SK-N-SH treated with all-trans-retinoic acid at 6 μM for 48 hours (cell line): Measurements from ENCODE around the gene AP1AR.
"Not testable (repeated sequence)": the region's sequence is repeated elsewhere in the genome, so short reads cannot be mapped to it uniquely, and the experiment has no call there.

Experiments
- ATAC-seq: fragments of 200-7000 bp; cut with Tn5 transposase; 3 replicates; pipeline ENCODE4 v1.9.1; 2020; ENCODE audit warnings: mild to moderate bottlenecking, moderate library complexity
- ARNTL ChIP-seq: fragments of 450-650 bp; formaldehyde crosslinking; IDR thresholded peaks from 2 replicates; pipeline ENCODE4 v1.5.0; 2020; ENCODE audit warnings: low read depth, mild to moderate bottlenecking, moderate library complexity, borderline replicate concordance
- BACH2 ChIP-seq: fragments of 250-450 bp; sonication (Bioruptor Pico); IDR thresholded peaks from 2 replicates; pipeline ENCODE4 v1.9.0; 2021; ENCODE audit warnings: mild to moderate bottlenecking, borderline replicate concordance
- CSDC2 ChIP-seq: fragments of 250-450 bp; sonication (Bioruptor Pico); IDR thresholded peaks from 2 replicates; pipeline ENCODE4 v1.5.0; 2020; ENCODE audit warnings: mild to moderate bottlenecking, moderate library complexity
- ESRRG ChIP-seq: fragments of 250-450 bp; sonication (Bioruptor Pico); IDR thresholded peaks from 2 replicates; pipeline ENCODE4 v1.6.1; 2021; ENCODE audit warnings: mild to moderate bottlenecking
- GLIS3 ChIP-seq: fragments of 250-450 bp; sonication (Bioruptor Pico); IDR thresholded peaks from 2 replicates; pipeline ENCODE4 v1.5.0; 2020; ENCODE audit warnings: mild to moderate bottlenecking, moderate library complexity
- ISL1 ChIP-seq: fragments of 250-450 bp; sonication (Bioruptor Pico); IDR thresholded peaks from 2 replicates; pipeline ENCODE4 v2.1.2; 2022; ENCODE audit warnings: mild to moderate bottlenecking, moderate library complexity
- OSR1 ChIP-seq: fragments of 250-450 bp; sonication (Bioruptor Pico); IDR thresholded peaks from 2 replicates; pipeline ENCODE4 v1.8.0; 2022; ENCODE audit warnings: moderate library complexity, mild to moderate bottlenecking, inconsistent platforms
- RARB ChIP-seq: fragments of 250-450 bp; sonication (Bioruptor Pico); IDR thresholded peaks from 2 replicates; pipeline ENCODE4 v1.8.0; 2021; ENCODE audit warnings: mild to moderate bottlenecking, moderate library complexity
- SNAI2 ChIP-seq: fragments of 250-450 bp; sonication (Bioruptor Pico); IDR thresholded peaks from 2 replicates; pipeline ENCODE4 v1.5.0; 2020; ENCODE audit warnings: mild to moderate bottlenecking, moderate library complexity
- TCF4 ChIP-seq: fragments of 250-450 bp; sonication (Bioruptor Pico); IDR thresholded peaks from 2 replicates; pipeline ENCODE4 v1.8.0; 2021; ENCODE audit warnings: mild to moderate bottlenecking, moderate library complexity, borderline replicate concordance
- TOX ChIP-seq: fragments of 250-450 bp; sonication (Bioruptor Pico); IDR thresholded peaks from 2 replicates; pipeline ENCODE4 v1.8.0; 2021; ENCODE audit warnings: mild to moderate bottlenecking, moderate library complexity, borderline replicate concordance
- ZC3H10 ChIP-seq: fragments of 250-450 bp; sonication (Bioruptor Pico); IDR thresholded peaks from 2 replicates; pipeline ENCODE4 v1.5.1; 2021; ENCODE audit warnings: mild to moderate bottlenecking, moderate library complexity
- ZFP3 ChIP-seq: fragments of 250-450 bp; sonication (Bioruptor Pico); IDR thresholded peaks from 2 replicates; pipeline ENCODE4 v1.5.0; 2020; ENCODE audit warnings: mild to moderate bottlenecking, moderate library complexity
- ZFP30 ChIP-seq: fragments of 450-650 bp; formaldehyde crosslinking; IDR thresholded peaks from 2 replicates; pipeline ENCODE4 v1.5.0; 2022; ENCODE audit warnings: mild to moderate bottlenecking, moderate library complexity
- ZNF565 ChIP-seq: fragments of 450-650 bp; formaldehyde crosslinking; conservative IDR thresholded peaks from 2 replicates; pipeline ENCODE4 v1.5.0; 2020; ENCODE audit warnings: low read depth, mild to moderate bottlenecking, moderate library complexity
- ZNF70 ChIP-seq: fragments of 450-650 bp; formaldehyde crosslinking; IDR thresholded peaks from 2 replicates; pipeline ENCODE4 v1.5.0; 2020; ENCODE audit warnings: mild to moderate bottlenecking, moderate library complexity
- ZNF8 ChIP-seq: fragments of 450-650 bp; formaldehyde crosslinking; IDR thresholded peaks from 2 replicates; pipeline ENCODE4 v1.5.0; 2020; ENCODE audit warnings: mild to moderate bottlenecking, moderate library complexity
- TF ChIP-seq, protein P1 (sequence below): fragments of 250-450 bp; sonication (Bioruptor Pico); IDR thresholded peaks from 2 replicates; pipeline ENCODE4 v1.5.0; 2020; ENCODE audit warnings: mild to moderate bottlenecking, moderate library complexity
- TF ChIP-seq, protein P2 (sequence below): fragments of 250-450 bp; sonication (Bioruptor Pico); IDR thresholded peaks from 2 replicates; pipeline ENCODE4 v1.5.1; 2020; ENCODE audit warnings: low read depth, mild to moderate bottlenecking, moderate library complexity
- TF ChIP-seq, protein P3 (sequence below): fragments of 250-450 bp; sonication (Bioruptor Pico); IDR thresholded peaks from 2 replicates; pipeline ENCODE4 v1.8.0; 2020; ENCODE audit warnings: mild to moderate bottlenecking, moderate library complexity, borderline replicate concordance
- TF ChIP-seq, protein P4 (sequence below): fragments of 250-450 bp; sonication (Bioruptor Pico); IDR thresholded peaks from 2 replicates; pipeline ENCODE4 v1.5.1; 2021; ENCODE audit warnings: mild to moderate bottlenecking, moderate library complexity

AP1AR gene

GRCh38 chr4:112203593-112203992 is 28.0 kb upstream of the AP1AR start (continued):
- TF ChIP-seq, protein P1, sequence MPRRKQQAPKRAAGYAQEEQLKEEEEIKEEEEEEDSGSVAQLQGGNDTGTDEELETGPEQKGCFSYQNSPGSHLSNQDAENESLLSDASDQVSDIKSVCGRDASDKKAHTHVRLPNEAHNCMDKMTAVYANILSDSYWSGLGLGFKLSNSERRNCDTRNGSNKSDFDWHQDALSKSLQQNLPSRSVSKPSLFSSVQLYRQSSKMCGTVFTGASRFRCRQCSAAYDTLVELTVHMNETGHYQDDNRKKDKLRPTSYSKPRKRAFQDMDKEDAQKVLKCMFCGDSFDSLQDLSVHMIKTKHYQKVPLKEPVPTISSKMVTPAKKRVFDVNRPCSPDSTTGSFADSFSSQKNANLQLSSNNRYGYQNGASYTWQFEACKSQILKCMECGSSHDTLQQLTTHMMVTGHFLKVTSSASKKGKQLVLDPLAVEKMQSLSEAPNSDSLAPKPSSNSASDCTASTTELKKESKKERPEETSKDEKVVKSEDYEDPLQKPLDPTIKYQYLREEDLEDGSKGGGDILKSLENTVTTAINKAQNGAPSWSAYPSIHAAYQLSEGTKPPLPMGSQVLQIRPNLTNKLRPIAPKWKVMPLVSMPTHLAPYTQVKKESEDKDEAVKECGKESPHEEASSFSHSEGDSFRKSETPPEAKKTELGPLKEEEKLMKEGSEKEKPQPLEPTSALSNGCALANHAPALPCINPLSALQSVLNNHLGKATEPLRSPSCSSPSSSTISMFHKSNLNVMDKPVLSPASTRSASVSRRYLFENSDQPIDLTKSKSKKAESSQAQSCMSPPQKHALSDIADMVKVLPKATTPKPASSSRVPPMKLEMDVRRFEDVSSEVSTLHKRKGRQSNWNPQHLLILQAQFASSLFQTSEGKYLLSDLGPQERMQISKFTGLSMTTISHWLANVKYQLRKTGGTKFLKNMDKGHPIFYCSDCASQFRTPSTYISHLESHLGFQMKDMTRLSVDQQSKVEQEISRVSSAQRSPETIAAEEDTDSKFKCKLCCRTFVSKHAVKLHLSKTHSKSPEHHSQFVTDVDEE = no peak
- TF ChIP-seq ZFP30 (CRISPR knock-in tag) = no peak
- no peak for TF ChIP-seq BACH2 (CRISPR knock-in tag)

GRCh38 chr4:112206431-112206830 is 25.2 kb upstream of the AP1AR start:
- TF ChIP-seq ZFP3 (CRISPR knock-in tag) = no peak
- TF ChIP-seq, protein P2, sequence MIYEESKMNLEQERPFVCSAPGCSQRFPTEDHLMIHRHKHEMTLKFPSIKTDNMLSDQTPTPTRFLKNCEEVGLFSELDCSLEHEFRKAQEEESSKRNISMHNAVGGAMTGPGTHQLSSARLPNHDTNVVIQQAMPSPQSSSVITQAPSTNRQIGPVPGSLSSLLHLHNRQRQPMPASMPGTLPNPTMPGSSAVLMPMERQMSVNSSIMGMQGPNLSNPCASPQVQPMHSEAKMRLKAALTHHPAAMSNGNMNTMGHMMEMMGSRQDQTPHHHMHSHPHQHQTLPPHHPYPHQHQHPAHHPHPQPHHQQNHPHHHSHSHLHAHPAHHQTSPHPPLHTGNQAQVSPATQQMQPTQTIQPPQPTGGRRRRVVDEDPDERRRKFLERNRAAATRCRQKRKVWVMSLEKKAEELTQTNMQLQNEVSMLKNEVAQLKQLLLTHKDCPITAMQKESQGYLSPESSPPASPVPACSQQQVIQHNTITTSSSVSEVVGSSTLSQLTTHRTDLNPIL (CRISPR knock-in tag) = no peak
- no peak for TF ChIP-seq ESRRG (CRISPR knock-in tag)
- TF ChIP-seq ARNTL (CRISPR knock-in tag) = no peak
- no peak for TF ChIP-seq GLIS3
- TF ChIP-seq ISL1 (CRISPR knock-in tag) = no peak
- no peak for TF ChIP-seq TCF4 (CRISPR knock-in tag)
- TF ChIP-seq BACH2 (CRISPR knock-in tag) = no peak
- TF ChIP-seq ZC3H10 (CRISPR knock-in tag) = no peak
- no peak for TF ChIP-seq CSDC2 (CRISPR knock-in tag)
- TF ChIP-seq RARB (CRISPR knock-in tag) = no peak
- TF ChIP-seq OSR1 (CRISPR knock-in tag) = no peak
- TF ChIP-seq TOX (CRISPR knock-in tag) = no peak
- TF ChIP-seq ZNF70 = no peak
- no peak for TF ChIP-seq ZNF565
- no peak for TF ChIP-seq ZNF8 (CRISPR knock-in tag)
- no peak for ATAC-seq

DNA sequence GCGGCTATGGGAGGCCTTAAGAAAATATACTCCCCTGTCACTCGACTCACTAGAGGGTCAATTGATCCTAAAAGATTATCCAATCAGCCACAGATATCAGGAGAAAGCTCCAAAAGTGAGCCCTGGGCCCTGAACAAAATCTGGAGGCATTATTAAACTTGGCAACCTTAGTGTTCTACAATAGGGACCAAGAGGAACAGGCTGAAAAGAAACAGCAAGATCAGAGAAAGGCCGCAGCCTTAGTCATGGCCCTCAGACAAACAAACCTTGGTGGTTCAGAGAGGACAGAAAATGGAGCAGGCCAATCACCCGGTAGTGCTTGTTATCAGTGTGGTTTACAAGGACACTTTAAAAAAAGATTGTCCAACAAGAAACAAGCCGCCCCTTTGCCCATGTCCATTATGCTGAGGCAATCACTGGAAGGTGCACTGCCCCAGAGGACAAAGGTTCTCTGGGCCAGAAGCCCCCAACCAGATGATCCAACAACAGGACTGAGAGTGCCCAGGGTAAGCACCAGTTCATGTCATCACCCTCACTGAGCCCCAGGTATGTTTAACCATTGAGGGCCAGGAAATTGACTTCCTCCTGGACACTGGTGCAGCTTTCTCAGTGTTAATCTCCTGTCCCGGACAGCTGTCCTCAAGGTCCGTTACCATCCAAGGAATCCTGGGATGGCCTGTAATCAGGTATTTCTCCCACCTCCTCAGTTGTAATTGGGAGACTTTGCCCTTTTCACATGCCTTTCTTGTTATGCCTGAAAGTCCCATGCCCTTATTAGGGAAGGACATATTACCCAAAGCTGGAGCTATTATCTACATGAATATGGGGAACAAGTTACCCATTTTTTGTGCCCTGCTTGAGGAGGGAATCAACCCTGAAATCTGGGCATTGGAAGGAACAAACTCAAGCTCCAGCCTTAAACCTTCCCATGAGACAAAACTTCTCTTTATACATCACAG is 23.2 kb upstream of the AP1AR start:
- not testable (repeated sequence) for ATAC-seq

GRCh38 chr4:112210777-112211176 is 20.8 kb upstream of the AP1AR start:
- no peak for TF ChIP-seq ZFP3 (CRISPR knock-in tag)
- TF ChIP-seq, protein P3, sequence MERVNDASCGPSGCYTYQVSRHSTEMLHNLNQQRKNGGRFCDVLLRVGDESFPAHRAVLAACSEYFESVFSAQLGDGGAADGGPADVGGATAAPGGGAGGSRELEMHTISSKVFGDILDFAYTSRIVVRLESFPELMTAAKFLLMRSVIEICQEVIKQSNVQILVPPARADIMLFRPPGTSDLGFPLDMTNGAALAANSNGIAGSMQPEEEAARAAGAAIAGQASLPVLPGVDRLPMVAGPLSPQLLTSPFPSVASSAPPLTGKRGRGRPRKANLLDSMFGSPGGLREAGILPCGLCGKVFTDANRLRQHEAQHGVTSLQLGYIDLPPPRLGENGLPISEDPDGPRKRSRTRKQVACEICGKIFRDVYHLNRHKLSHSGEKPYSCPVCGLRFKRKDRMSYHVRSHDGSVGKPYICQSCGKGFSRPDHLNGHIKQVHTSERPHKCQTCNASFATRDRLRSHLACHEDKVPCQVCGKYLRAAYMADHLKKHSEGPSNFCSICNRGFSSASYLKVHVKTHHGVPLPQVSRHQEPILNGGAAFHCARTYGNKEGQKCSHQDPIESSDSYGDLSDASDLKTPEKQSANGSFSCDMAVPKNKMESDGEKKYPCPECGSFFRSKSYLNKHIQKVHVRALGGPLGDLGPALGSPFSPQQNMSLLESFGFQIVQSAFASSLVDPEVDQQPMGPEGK (CRISPR knock-in tag) = no peak
- no peak for TF ChIP-seq ARNTL (CRISPR knock-in tag)
- no peak for TF ChIP-seq ZNF70
- no peak for TF ChIP-seq ZC3H10 (CRISPR knock-in tag)
- no peak for TF ChIP-seq CSDC2 (CRISPR knock-in tag)
- no peak for TF ChIP-seq SNAI2 (CRISPR knock-in tag)
- TF ChIP-seq, protein P4, sequence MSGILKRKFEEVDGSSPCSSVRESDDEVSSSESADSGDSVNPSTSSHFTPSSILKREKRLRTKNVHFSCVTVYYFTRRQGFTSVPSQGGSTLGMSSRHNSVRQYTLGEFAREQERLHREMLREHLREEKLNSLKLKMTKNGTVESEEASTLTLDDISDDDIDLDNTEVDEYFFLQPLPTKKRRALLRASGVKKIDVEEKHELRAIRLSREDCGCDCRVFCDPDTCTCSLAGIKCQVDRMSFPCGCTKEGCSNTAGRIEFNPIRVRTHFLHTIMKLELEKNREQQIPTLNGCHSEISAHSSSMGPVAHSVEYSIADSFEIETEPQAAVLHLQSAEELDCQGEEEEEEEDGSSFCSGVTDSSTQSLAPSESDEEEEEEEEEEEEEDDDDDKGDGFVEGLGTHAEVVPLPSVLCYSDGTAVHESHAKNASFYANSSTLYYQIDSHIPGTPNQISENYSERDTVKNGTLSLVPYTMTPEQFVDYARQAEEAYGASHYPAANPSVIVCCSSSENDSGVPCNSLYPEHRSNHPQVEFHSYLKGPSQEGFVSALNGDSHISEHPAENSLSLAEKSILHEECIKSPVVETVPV (CRISPR knock-in tag) = no peak
- TF ChIP-seq GLIS3 = no peak
- TF ChIP-seq, protein P2 (CRISPR knock-in tag) = no peak
- TF ChIP-seq, protein P1 = no peak
- no peak for TF ChIP-seq OSR1 (CRISPR knock-in tag)
- TF ChIP-seq BACH2 (CRISPR knock-in tag) = no peak
- TF ChIP-seq TOX (CRISPR knock-in tag) = no peak
- no peak for ATAC-seq
